BLaER1 (cell line): ENCODE data around the gene IGSF9B.

Experiments
- H3K27ac ChIP-seq: shearing (Covaris generic); formaldehyde crosslinking; 2 replicates; pipeline ENCODE4 v1.8.1; 2022
- H3K27me3 ChIP-seq: shearing (Covaris generic); formaldehyde crosslinking; 2 replicates; pipeline ENCODE4 v1.8.1; 2022
- H3K36me3 ChIP-seq: shearing (Covaris generic); formaldehyde crosslinking; 2 replicates; pipeline ENCODE4 v1.8.1; 2022
- H3K4me1 ChIP-seq: shearing (Covaris generic); formaldehyde crosslinking; 2 replicates; pipeline ENCODE4 v1.8.1; 2022
- H3K4me2 ChIP-seq: shearing (Covaris generic); formaldehyde crosslinking; 2 replicates; pipeline ENCODE4 v1.8.1; 2022
- H3K4me3 ChIP-seq: shearing (Covaris generic); formaldehyde crosslinking; 2 replicates; pipeline ENCODE4 v1.8.1; 2022
- H3K9ac ChIP-seq: shearing (Covaris generic); formaldehyde crosslinking; 2 replicates; pipeline ENCODE4 v1.8.1; 2022
- H3K9me3 ChIP-seq: shearing (Covaris generic); formaldehyde crosslinking; 2 replicates; pipeline ENCODE4 v1.8.1; 2022
- H4K20me1 ChIP-seq: shearing (Covaris generic); formaldehyde crosslinking; 2 replicates; pipeline ENCODE4 v1.8.1; 2022
- Cebpa-rat ChIP-seq: shearing (Covaris generic); IDR thresholded peaks from 2 replicates; pipeline ENCODE4 v1.8.1; 2022

Gene IGSF9B

GRCh38 chr11:133905677-133906156, 51.1 kb downstream of the IGSF9B start:
- no peak overlapping the region for H3K9ac ChIP-seq
- H3K27ac ChIP-seq: no peak overlapping the region
- H4K20me1 ChIP-seq: no peaks in the 10 kb centered on the region
- peaks cover 12% of the 10 kb centered on the region for H3K4me1 ChIP-seq
- no peaks in the 10 kb centered on the region for H3K9me3 ChIP-seq
- peak overlapping the region; percentile 19 for H3K4me2 ChIP-seq
- no peak for TF ChIP-seq Cebpa-rat
- H3K4me3 ChIP-seq: no peak overlapping the region
- H3K27me3 ChIP-seq: no peaks in the 10 kb centered on the region
- H3K36me3 ChIP-seq: no peaks in the 10 kb centered on the region

DNA sequence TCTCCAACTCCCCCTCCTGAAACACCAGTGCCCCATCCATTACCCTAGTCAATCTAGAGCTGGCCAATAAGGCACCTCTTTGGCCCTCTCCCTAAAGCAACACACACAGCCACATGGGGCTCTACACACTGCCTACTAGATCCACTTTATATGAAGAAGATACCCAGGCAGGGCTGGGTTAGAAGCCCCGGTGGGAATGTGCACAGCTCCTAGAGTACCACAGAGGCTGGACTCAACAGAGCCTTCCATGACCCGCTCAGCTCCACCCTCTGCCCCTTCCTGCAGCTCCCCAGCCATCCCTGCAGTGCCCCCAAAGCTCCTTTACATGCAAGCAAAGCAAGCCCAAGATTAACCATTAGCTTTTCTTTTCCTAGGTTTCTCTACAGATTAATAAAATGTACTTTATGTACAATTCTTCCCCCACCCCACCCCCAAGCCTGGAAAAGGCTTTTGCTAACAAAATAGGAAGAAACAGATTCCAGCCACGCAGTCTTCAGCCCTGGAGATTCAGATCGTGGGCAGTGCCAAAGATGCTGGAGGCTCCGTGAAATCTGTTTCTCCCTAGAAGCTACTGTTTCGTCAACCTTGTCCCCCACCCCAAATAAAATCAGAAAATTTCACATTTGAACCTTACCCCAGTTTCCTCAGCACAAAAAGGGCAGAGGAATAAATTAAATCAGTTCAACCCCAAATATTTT, 51.8 kb downstream of the IGSF9B start:
- no peak overlapping the region for H3K4me2 ChIP-seq
- no peaks in the 10 kb centered on the region for H4K20me1 ChIP-seq
- H3K36me3 ChIP-seq: no peaks in the 10 kb centered on the region
- H3K9me3 ChIP-seq: no peaks in the 10 kb centered on the region
- no peak overlapping the region for H3K9ac ChIP-seq
- H3K27me3 ChIP-seq: no peaks in the 10 kb centered on the region
- H3K4me3 ChIP-seq: no peak overlapping the region
- no peak for TF ChIP-seq Cebpa-rat
- no peak overlapping the region for H3K27ac ChIP-seq
- H3K4me1 ChIP-seq: peaks cover 12% of the 10 kb centered on the region

GRCh38 chr11:133903875-133904817, 52.6 kb downstream of the IGSF9B start:
- no peaks in the 10 kb centered on the region for H4K20me1 ChIP-seq
- peaks cover 12% of the 10 kb centered on the region for H3K4me1 ChIP-seq
- H3K36me3 ChIP-seq: no peaks in the 10 kb centered on the region
- no peak overlapping the region for H3K4me2 ChIP-seq
- no peak for TF ChIP-seq Cebpa-rat
- H3K9ac ChIP-seq: no peak overlapping the region
- no peaks in the 10 kb centered on the region for H3K27me3 ChIP-seq
- no peak overlapping the region for H3K4me3 ChIP-seq
- H3K9me3 ChIP-seq: no peaks in the 10 kb centered on the region; the same call in 1 of the 2 replicates
- H3K27ac ChIP-seq: no peak overlapping the region

GRCh38 chr11:133903056-133903455, 53.7 kb downstream of the IGSF9B start:
- TF ChIP-seq Cebpa-rat: no peak
- H3K4me3 ChIP-seq: no peak overlapping the region
- no peaks in the 10 kb centered on the region for H3K36me3 ChIP-seq
- H4K20me1 ChIP-seq: no peaks in the 10 kb centered on the region
- no peaks in the 10 kb centered on the region for H3K27me3 ChIP-seq
- no peaks in the 10 kb centered on the region; the same call in 1 of the 2 replicates for H3K9me3 ChIP-seq
- no peak overlapping the region for H3K9ac ChIP-seq
- no peak overlapping the region for H3K27ac ChIP-seq
- peaks cover 23% of the 10 kb centered on the region for H3K4me1 ChIP-seq
- H3K4me2 ChIP-seq: no peak overlapping the region

- Histone ChIP-seq H3K4me1 (peaks cover 28% of the 10 kb centered on the region), H3K27ac (no peak overlapping the region)
- TF ChIP-seq Cebpa-rat: no peak
Observed at GRCh38 chr11:133902506-133902905, 54.3 kb downstream of the IGSF9B start.

GRCh38 chr11:133901999-133902398, 54.8 kb downstream of the IGSF9B start:
- H3K9ac ChIP-seq: no peak overlapping the region
- no peaks in the 10 kb centered on the region for H3K36me3 ChIP-seq
- H3K27ac ChIP-seq: no peak overlapping the region
- peaks cover 34% of the 10 kb centered on the region for H3K4me1 ChIP-seq
- no peaks in the 10 kb centered on the region for H3K27me3 ChIP-seq
- H3K4me2 ChIP-seq: no peak overlapping the region
- no peak for TF ChIP-seq Cebpa-rat
- no peak overlapping the region for H3K4me3 ChIP-seq
- H4K20me1 ChIP-seq: no peaks in the 10 kb centered on the region
- no peaks in the 10 kb centered on the region; the same call in 1 of the 2 replicates for H3K9me3 ChIP-seq

More at GRCh38 chr11:133902506-133902905, 54.3 kb downstream of the IGSF9B start:
- Histone ChIP-seq H3K9me3 (no peaks in the 10 kb centered on the region; the same call in 1 of the 2 replicates), H3K4me2 (no peak overlapping the region), H3K4me3 (no peak overlapping the region), H3K27me3 (no peaks in the 10 kb centered on the region), H3K9ac (no peak overlapping the region), H4K20me1 (no peaks in the 10 kb centered on the region), H3K36me3 (no peaks in the 10 kb centered on the region)

GRCh38 chr11:133901316-133901715, 55.5 kb downstream of the IGSF9B start:
- Histone ChIP-seq H3K9ac (no peak overlapping the region), H3K4me2 (no peak overlapping the region), H4K20me1 (no peaks in the 10 kb centered on the region), H3K4me3 (no peak overlapping the region), H3K36me3 (no peaks in the 10 kb centered on the region), H3K9me3 (no peaks in the 10 kb centered on the region; the same call in 1 of the 2 replicates), H3K27me3 (no peaks in the 10 kb centered on the region), H3K4me1 (peaks cover 38% of the 10 kb centered on the region), H3K27ac (no peak overlapping the region)
- TF ChIP-seq Cebpa-rat: no peak

GRCh38 chr11:133900176-133901105, 56.3 kb downstream of the IGSF9B start:
- peaks cover 38% of the 10 kb centered on the region for H3K4me1 ChIP-seq
- no peaks in the 10 kb centered on the region for H3K36me3 ChIP-seq
- no peak for TF ChIP-seq Cebpa-rat
- no peak overlapping the region for H3K9ac ChIP-seq
- H3K4me3 ChIP-seq: no peak overlapping the region
- no peak overlapping the region for H3K4me2 ChIP-seq
- no peak overlapping the region for H3K27ac ChIP-seq
- H3K27me3 ChIP-seq: no peaks in the 10 kb centered on the region
- H4K20me1 ChIP-seq: no peaks in the 10 kb centered on the region
- H3K9me3 ChIP-seq: no peaks in the 10 kb centered on the region; the same call in 1 of the 2 replicates

GRCh38 chr11:133898770-133899115, 58.0 kb downstream of the IGSF9B start:
- no peaks in the 10 kb centered on the region for H3K36me3 ChIP-seq
- H3K4me1 ChIP-seq: peaks cover 54% of the 10 kb centered on the region
- peak overlapping the region; percentile 86; the same call in 1 of the 2 replicates for H3K4me2 ChIP-seq
- no peaks in the 10 kb centered on the region for H4K20me1 ChIP-seq
- H3K27me3 ChIP-seq: no peaks in the 10 kb centered on the region
- no peak overlapping the region for H3K27ac ChIP-seq
- H3K4me3 ChIP-seq: no peak overlapping the region
- no peak for TF ChIP-seq Cebpa-rat
- H3K9ac ChIP-seq: no peak overlapping the region
- H3K9me3 ChIP-seq: no peaks in the 10 kb centered on the region; the same call in 1 of the 2 replicates
